GM21367 (cell line): ENCODE data around the gene TARP.
"Not testable (repeated sequence)": the region's sequence is repeated elsewhere in the genome, so short reads cannot be mapped to it uniquely, and the experiment has no call there.

Source experiments
- ATAC-seq: cut with Tn5 transposase; IDR thresholded peaks from one replicate; pipeline ENCODE4 v1.9.1; 2021; ENCODE audit not compliant: unreplicated experiment

The TARP gene

GRCh38 chr7:38299275-38299931 lies 26.0 kb upstream of the TARP start:
- ATAC-seq, result no peak

- ATAC-seq, result peak; percentile 58
Observed at GRCh38 chr7:38296059-38296857, 22.8 kb upstream of the TARP start.

- ATAC-seq, result no peak
Observed at GRCh38 chr7:38294926-38295325, 21.5 kb upstream of the TARP start.

- ATAC-seq, result no peak
Observed at GRCh38 chr7:38292442-38292841, 19.0 kb upstream of the TARP start.

GRCh38 chr7:38291650-38292049 lies 18.2 kb upstream of the TARP start:
- no peak for ATAC-seq

- no peak for ATAC-seq
Observed at GRCh38 chr7:38291117-38291647, 17.7 kb upstream of the TARP start.

GRCh38 chr7:38284553-38284952 lies 11.1 kb upstream of the TARP start:
- no peak for ATAC-seq

- no peak for ATAC-seq
Observed at GRCh38 chr7:38283809-38284208, 10.4 kb upstream of the TARP start.

GRCh38 chr7:38283107-38283506 lies 9.7 kb upstream of the TARP start:
- no peak for ATAC-seq

- no peak for ATAC-seq
Observed at GRCh38 chr7:38282081-38282480, 8.6 kb upstream of the TARP start.

- no peak for ATAC-seq
Observed at GRCh38 chr7:38281266-38281665, 7.8 kb upstream of the TARP start.

- no peak for ATAC-seq
Observed at GRCh38 chr7:38280707-38281106, 7.3 kb upstream of the TARP start.

GRCh38 chr7:38280000-38280399 lies 6.6 kb upstream of the TARP start:
- no peak for ATAC-seq

- no peak for ATAC-seq
Observed at GRCh38 chr7:38276096-38276877, 2.9 kb upstream of the TARP start.

- ATAC-seq, result no peak
Observed at GRCh38 chr7:38274927-38275620, 1.6 kb upstream of the TARP start.

- ATAC-seq, result no peak
Observed at GRCh38 chr7:38274486-38274885, 1.1 kb upstream of the TARP start.

- not testable (repeated sequence) for ATAC-seq
Observed at GRCh38 chr7:38270405-38270804, 3.0 kb downstream of the TARP start.

- not testable (repeated sequence) for ATAC-seq
Observed at GRCh38 chr7:38269704-38270346, 3.6 kb downstream of the TARP start.

- not testable (repeated sequence) for ATAC-seq
Observed at GRCh38 chr7:38265958-38266357, 7.5 kb downstream of the TARP start.

GRCh38 chr7:38264602-38265001 lies 8.8 kb downstream of the TARP start:
- ATAC-seq, result not testable (repeated sequence)
